OCI-LY1 (cell line): ENCODE measurements around the gene ARFGAP3.

ENCODE experiments used
- H2AFZ ChIP-seq: fragments of 200-600 bp; sonication (generic), shearing (Covaris generic); 2 replicates; pipeline ENCODE4 v1.6.0; 2014; ENCODE audit warnings: antibody characterized with exemption, mild to moderate bottlenecking, low read length
- H3F3A ChIP-seq: fragments of 200-600 bp; sonication (generic), shearing (Covaris generic); 2 replicates; pipeline ENCODE4 v1.6.0; 2014; ENCODE audit warnings: mild to moderate bottlenecking, antibody characterized with exemption, low read length, moderate library complexity; ENCODE audit not compliant: insufficient read depth
- H3K27ac ChIP-seq: fragments of 200-600 bp; sonication (generic); 2 replicates; pipeline ENCODE4 v1.5.1; 2014; ENCODE audit warnings: low read length, mixed run types, mild to moderate bottlenecking, low read depth; ENCODE audit not compliant: poor library complexity, severe bottlenecking
- H3K27me3 ChIP-seq: fragments of 200-600 bp; sonication (generic); 2 replicates; pipeline ENCODE4 v1.6.0; 2014; ENCODE audit warnings: antibody characterized with exemption, mild to moderate bottlenecking, low read length, moderate library complexity; ENCODE audit not compliant: insufficient read depth
- H3K36me3 ChIP-seq: fragments of 200-600 bp; sonication (generic); 2 replicates; pipeline ENCODE4 v1.6.1; 2014; ENCODE audit warnings: mild to moderate bottlenecking, antibody characterized with exemption, low read length, moderate library complexity, mixed read lengths; ENCODE audit not compliant: insufficient read depth
- H3K4me1 ChIP-seq: fragments of 200-600 bp; sonication (generic); 2 replicates; pipeline ENCODE4 v1.5.1; 2014; ENCODE audit warnings: mild to moderate bottlenecking, low read length, moderate library complexity; ENCODE audit not compliant: insufficient read depth, severe bottlenecking
- H3K4me2 ChIP-seq: fragments of 200-600 bp; sonication (generic), shearing (Covaris generic); 2 replicates; pipeline ENCODE4 v1.6.1; 2014; ENCODE audit warnings: low read length
- H3K4me3 ChIP-seq: fragments of 200-600 bp; sonication (generic); 2 replicates; pipeline ENCODE4 v1.5.1; 2014; ENCODE audit warnings: low read length, low read depth, mild to moderate bottlenecking, mixed read lengths; ENCODE audit not compliant: poor library complexity, severe bottlenecking
- H3K79me2 ChIP-seq: fragments of 200-600 bp; shearing (Covaris generic); 2 replicates; pipeline ENCODE4 v1.6.1; 2016; ENCODE audit warnings: mixed run types, low read length, mixed read lengths; ENCODE audit not compliant: insufficient read depth
- H3K9ac ChIP-seq: fragments of 200-600 bp; sonication (generic), shearing (Covaris generic); 2 replicates; pipeline ENCODE4 v1.6.1; 2014; ENCODE audit warnings: mild to moderate bottlenecking, low read length, mixed read lengths
- H3K9me2 ChIP-seq: fragments of 200-600 bp; sonication (generic), shearing (Covaris generic); 2 replicates; pipeline ENCODE4 v1.6.1; 2014; ENCODE audit warnings: low read depth, mild to moderate bottlenecking, low read length, mixed read lengths
- H3K9me3 ChIP-seq: fragments of 200-600 bp; shearing (Covaris generic); 2 replicates; pipeline ENCODE4 v1.6.1; 2014; ENCODE audit warnings: low read length, mixed read lengths
- H4K20me1 ChIP-seq: fragments of 200-600 bp; sonication (generic), shearing (Covaris generic); 2 replicates; pipeline ENCODE4 v1.6.0; 2016; ENCODE audit warnings: mild to moderate bottlenecking, low read length; ENCODE audit not compliant: insufficient read depth
- EZH2 ChIP-seq: fragments of 200-600 bp; sonication (generic), shearing (Covaris generic); IDR thresholded peaks from 2 replicates; pipeline ENCODE4 v1.8.0; 2017; ENCODE audit warnings: borderline replicate concordance, mixed run types, mild to moderate bottlenecking, antibody characterized with exemption, low read length, moderate library complexity, mixed read lengths
- TF ChIP-seq, protein P1 (sequence below): fragments of 200-600 bp; sonication (generic), shearing (Covaris generic); IDR thresholded peaks from 2 replicates; pipeline ENCODE4 v1.5.1; 2017; ENCODE audit warnings: mild to moderate bottlenecking, antibody characterized with exemption, low read length, moderate library complexity, mixed read lengths

ARFGAP3 gene

GRCh38 chr22:42897960-42898359 is 40.9 kb upstream of the ARFGAP3 start:
- Histone ChIP-seq H3K4me3 (no peak overlapping the region), H3K9ac (no peak overlapping the region), H3K9me2 (no peaks in the 10 kb centered on the region), H2AFZ (no peak overlapping the region), H3K4me2 (no peak overlapping the region), H3K36me3 (no peaks in the 10 kb centered on the region), H3K79me2 (no peaks in the 10 kb centered on the region), H4K20me1 (no peaks in the 10 kb centered on the region), H3K9me3 (no peaks in the 10 kb centered on the region), H3K27ac (no peak overlapping the region), H3F3A (no peaks in the 10 kb centered on the region), H3K27me3 (no peaks in the 10 kb centered on the region), H3K4me1 (peaks cover 14% of the 10 kb centered on the region)
- TF ChIP-seq, protein P1, sequence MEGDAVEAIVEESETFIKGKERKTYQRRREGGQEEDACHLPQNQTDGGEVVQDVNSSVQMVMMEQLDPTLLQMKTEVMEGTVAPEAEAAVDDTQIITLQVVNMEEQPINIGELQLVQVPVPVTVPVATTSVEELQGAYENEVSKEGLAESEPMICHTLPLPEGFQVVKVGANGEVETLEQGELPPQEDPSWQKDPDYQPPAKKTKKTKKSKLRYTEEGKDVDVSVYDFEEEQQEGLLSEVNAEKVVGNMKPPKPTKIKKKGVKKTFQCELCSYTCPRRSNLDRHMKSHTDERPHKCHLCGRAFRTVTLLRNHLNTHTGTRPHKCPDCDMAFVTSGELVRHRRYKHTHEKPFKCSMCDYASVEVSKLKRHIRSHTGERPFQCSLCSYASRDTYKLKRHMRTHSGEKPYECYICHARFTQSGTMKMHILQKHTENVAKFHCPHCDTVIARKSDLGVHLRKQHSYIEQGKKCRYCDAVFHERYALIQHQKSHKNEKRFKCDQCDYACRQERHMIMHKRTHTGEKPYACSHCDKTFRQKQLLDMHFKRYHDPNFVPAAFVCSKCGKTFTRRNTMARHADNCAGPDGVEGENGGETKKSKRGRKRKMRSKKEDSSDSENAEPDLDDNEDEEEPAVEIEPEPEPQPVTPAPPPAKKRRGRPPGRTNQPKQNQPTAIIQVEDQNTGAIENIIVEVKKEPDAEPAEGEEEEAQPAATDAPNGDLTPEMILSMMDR, result no peak
- no peak for TF ChIP-seq EZH2

GRCh38 chr22:42895541-42895981 is 38.5 kb upstream of the ARFGAP3 start:
- TF ChIP-seq, protein P1, result no peak
- no peak for TF ChIP-seq EZH2
- Histone ChIP-seq H3K27me3 (no peaks in the 10 kb centered on the region), H3K4me2 (no peak overlapping the region), H3K9ac (no peak overlapping the region), H3K9me3 (no peaks in the 10 kb centered on the region), H2AFZ (no peak overlapping the region), H3K36me3 (no peaks in the 10 kb centered on the region), H3K9me2 (no peaks in the 10 kb centered on the region), H3F3A (no peaks in the 10 kb centered on the region), H3K27ac (no peak overlapping the region), H3K79me2 (no peaks in the 10 kb centered on the region), H4K20me1 (no peaks in the 10 kb centered on the region), H3K4me1 (peaks cover 22% of the 10 kb centered on the region), H3K4me3 (no peak overlapping the region)

GRCh38 chr22:42895087-42895486 is 38.0 kb upstream of the ARFGAP3 start:
- H3K9me3 ChIP-seq, result no peaks in the 10 kb centered on the region
- no peaks in the 10 kb centered on the region for H3K9me2 ChIP-seq
- no peak overlapping the region for H3K4me3 ChIP-seq
- peaks cover 22% of the 10 kb centered on the region for H3K4me1 ChIP-seq
- H3K36me3 ChIP-seq, result no peaks in the 10 kb centered on the region
- no peak for TF ChIP-seq EZH2
- TF ChIP-seq, protein P1, result no peak
- no peak overlapping the region for H3K4me2 ChIP-seq
- no peaks in the 10 kb centered on the region for H4K20me1 ChIP-seq
- H3K27ac ChIP-seq, result no peak overlapping the region
- H2AFZ ChIP-seq, result no peak overlapping the region
- no peaks in the 10 kb centered on the region for H3K79me2 ChIP-seq
- no peaks in the 10 kb centered on the region for H3K27me3 ChIP-seq
- H3F3A ChIP-seq, result no peaks in the 10 kb centered on the region
- no peak overlapping the region for H3K9ac ChIP-seq
